Measurements from ENCODE around the gene CCDC177. TPM values are rescaled to one million over a fixed set of nuclear protein-coding genes. Genes with fewer than 3 reads are reported as not detected.

Gene CCDC177
- total RNA-seq, 1 experiment from 2014 or later = not detected

- no peak for DNase-seq (ENCODE audit: low spot score)
Measured at GRCh38 chr14:69530095-69530494, 44.6 kb downstream of the CCDC177 start.

GRCh38 chr14:69529563-69529962 is 45.1 kb downstream of the CCDC177 start:
- DNase-seq (ENCODE audit: low spot score) = no peak

- DNase-seq (ENCODE audit: low spot score) = no peak
Measured at GRCh38 chr14:69528930-69529329, 45.7 kb downstream of the CCDC177 start.

GRCh38 chr14:69528143-69528542 is 46.5 kb downstream of the CCDC177 start:
- DNase-seq (ENCODE audit: low spot score) = no peak

GRCh38 chr14:69527635-69528034 is 47.0 kb downstream of the CCDC177 start:
- DNase-seq (ENCODE audit: low spot score) = no peak

- DNase-seq (ENCODE audit: low spot score) = no peak
Measured at GRCh38 chr14:69525896-69526295, 48.8 kb downstream of the CCDC177 start.

- no peak for DNase-seq (ENCODE audit: low spot score)
Measured at GRCh38 chr14:69522026-69522425, 52.6 kb downstream of the CCDC177 start.

Other genes with a start within 250 kb of the CCDC177 start
- gene ERH, start 176.6 kb downstream of the CCDC177 start, total RNA-seq (2014; rRNA removed; shearing (Covaris generic)) = 176 and 177 TPM in 2 replicates
- gene SLC39A9, start 176.2 kb downstream of the CCDC177 start, total RNA-seq (2014; rRNA removed; shearing (Covaris generic)) = 107 and 119 TPM in 2 replicates
- gene PLEKHD1, start 90.1 kb downstream of the CCDC177 start, total RNA-seq (2014; rRNA removed; shearing (Covaris generic)) = 0.23 TPM in 1 of 2 replicates, not detected in the other
- 2.7 and 3.4 TPM in 2 replicates for gene SUSD6, start 36.7 kb upstream of the CCDC177 start, total RNA-seq (2014; rRNA removed; shearing (Covaris generic))
- gene SRSF5, start 192.3 kb upstream of the CCDC177 start, total RNA-seq (2014; rRNA removed; shearing (Covaris generic)) = 83.3 and 86.9 TPM in 2 replicates
- gene SLC10A1, start 222.4 kb upstream of the CCDC177 start, total RNA-seq (2014; rRNA removed; shearing (Covaris generic)) = not detected in 2 replicates